ENCODE data around the gene PARP8. TPM values are rescaled to one million over a fixed set of nuclear protein-coding genes. Genes with fewer than 3 reads are reported as not detected.

Gene PARP8
- total RNA-seq, 2 donors from 2014 or later: 3.9 to 6.6 TPM

GRCh38 chr5:50738864-50739263 lies 72.4 kb downstream of the PARP8 start:
- Histone ChIP-seq H3K36me3 (no peaks in the 10 kb centered on the region), H3K4me1 (no peaks in the 10 kb centered on the region), H3K9me3 (no peaks in the 10 kb centered on the region), H3K27me3 (no peaks in the 10 kb centered on the region), H3K27ac (no peak overlapping the region), H3K4me3 (no peak overlapping the region)
- no peak for DNase-seq (ENCODE audit: low spot score)
- TF ChIP-seq CTCF (IDR thresholded peaks at IDR 0.05): no peak

GRCh38 chr5:50740832-50741231 lies 74.4 kb downstream of the PARP8 start:
- H3K27me3 ChIP-seq: no peaks in the 10 kb centered on the region
- DNase-seq (ENCODE audit: low spot score): no peak
- H3K4me3 ChIP-seq: no peak overlapping the region
- no peaks in the 10 kb centered on the region for H3K9me3 ChIP-seq
- no peaks in the 10 kb centered on the region for H3K36me3 ChIP-seq
- H3K4me1 ChIP-seq: peaks cover 0 to 9% of the 10 kb centered on the region in 2 donors
- H3K27ac ChIP-seq: no peak overlapping the region
- TF ChIP-seq CTCF (IDR thresholded peaks at IDR 0.05): no peak

- Histone ChIP-seq H3K36me3 (no peaks in the 10 kb centered on the region), H3K27ac (no peak overlapping the region), H3K4me3 (peak overlapping the region in 1 of 2 donors; percentile 31), H3K27me3 (no peaks in the 10 kb centered on the region), H3K9me3 (no peaks in the 10 kb centered on the region), H3K4me1 (peaks cover 0 to 9% of the 10 kb centered on the region in 2 donors)
- no peak for DNase-seq (ENCODE audit: low spot score)
- no peak for TF ChIP-seq CTCF (IDR thresholded peaks at IDR 0.05)
Measured at GRCh38 chr5:50744776-50745175, 78.3 kb downstream of the PARP8 start.

GRCh38 chr5:50745221-50745910 lies 78.9 kb downstream of the PARP8 start:
- no peak overlapping the region for H3K27ac ChIP-seq

GRCh38 chr5:50749181-50749580 lies 82.7 kb downstream of the PARP8 start:
- no peak for TF ChIP-seq CTCF (IDR thresholded peaks at IDR 0.05)
- Histone ChIP-seq H3K9me3 (no peaks in the 10 kb centered on the region), H3K27me3 (no peaks in the 10 kb centered on the region), H3K27ac (no peak overlapping the region), H3K4me3 (no peak overlapping the region), H3K4me1 (peaks cover 0 to 9% of the 10 kb centered on the region in 2 donors), H3K36me3 (no peaks in the 10 kb centered on the region)
- no peak for DNase-seq (ENCODE audit: low spot score)

More at GRCh38 chr5:50745221-50745910, 78.9 kb downstream of the PARP8 start:
- peak overlapping the region in 1 of 2 donors; percentile 31 for H3K4me3 ChIP-seq
- H3K4me1 ChIP-seq: peaks cover 0 to 9% of the 10 kb centered on the region in 2 donors
- no peaks in the 10 kb centered on the region for H3K36me3 ChIP-seq
- no peak for TF ChIP-seq CTCF (IDR thresholded peaks at IDR 0.05)
- H3K27me3 ChIP-seq: no peaks in the 10 kb centered on the region
- no peak for DNase-seq (ENCODE audit: low spot score)
- H3K9me3 ChIP-seq: no peaks in the 10 kb centered on the region

- TF ChIP-seq CTCF (IDR thresholded peaks at IDR 0.05): no peak
- Histone ChIP-seq H3K27me3 (no peaks in the 10 kb centered on the region), H3K4me3 (no peak overlapping the region), H3K36me3 (no peaks in the 10 kb centered on the region), H3K27ac (no peak overlapping the region), H3K4me1 (peaks cover 0 to 8% of the 10 kb centered on the region in 2 donors), H3K9me3 (no peaks in the 10 kb centered on the region)
- no peak for DNase-seq (ENCODE audit: low spot score)
Measured at GRCh38 chr5:50749873-50750272, 83.4 kb downstream of the PARP8 start.

Data from right atrium auricular region (tissue), 2 donors.